ENCODE measurements around the gene ANG.

The ANG gene

GRCh38 chr14:20679907-20680306, 8.7 kb upstream of the ANG start:
- no peaks in the 10 kb centered on the region for H3K27me3 ChIP-seq (ENCODE audit: low read depth, low read length)
- H3K27ac ChIP-seq (ENCODE audit: low read length) = no peak overlapping the region
- peaks cover 9 to 15% of the 10 kb centered on the region in 2 donors for H3K4me1 ChIP-seq (ENCODE audit: control insufficient read depth in 1 of 2, insufficient read depth in 2 of 2, low read length in 2 of 2)
- H3K36me3 ChIP-seq (ENCODE audit: control insufficient read depth in 1 of 2, insufficient read depth in 2 of 2, low read length in 2 of 2) = peaks cover 0 to 4% of the 10 kb centered on the region in 2 donors
- no peak overlapping the region for H3K4me3 ChIP-seq (ENCODE audit: low read depth in 1 of 2, low read length in 2 of 2)
- no peaks in the 10 kb centered on the region for H3K9me3 ChIP-seq (ENCODE audit: control insufficient read depth in 1 of 2, low read length in 2 of 2)

- Histone ChIP-seq H3K27me3 (ENCODE audit: low read depth, low read length) (no peaks in the 10 kb centered on the region), H3K4me3 (ENCODE audit: low read depth in 1 of 2, low read length in 2 of 2) (no peak overlapping the region), H3K27ac (ENCODE audit: low read length) (peak overlapping the region; percentile 5), H3K9me3 (ENCODE audit: control insufficient read depth in 1 of 2, low read length in 2 of 2) (no peaks in the 10 kb centered on the region), H3K4me1 (ENCODE audit: control insufficient read depth in 1 of 2, insufficient read depth in 2 of 2, low read length in 2 of 2) (peaks cover 12 to 19% of the 10 kb centered on the region in 2 donors), H3K36me3 (ENCODE audit: control insufficient read depth in 1 of 2, insufficient read depth in 2 of 2, low read length in 2 of 2) (peaks cover 0 to 4% of the 10 kb centered on the region in 2 donors)
Observed at GRCh38 chr14:20680363-20680762, 8.2 kb upstream of the ANG start.

GRCh38 chr14:20680843-20681347, 7.7 kb upstream of the ANG start:
- Histone ChIP-seq H3K4me3 (ENCODE audit: low read depth in 1 of 2, low read length in 2 of 2) (peak overlapping the region; percentile 93), H3K4me1 (ENCODE audit: control insufficient read depth in 1 of 2, insufficient read depth in 2 of 2, low read length in 2 of 2) (peaks cover 13 to 22% of the 10 kb centered on the region in 2 donors), H3K36me3 (ENCODE audit: control insufficient read depth in 1 of 2, insufficient read depth in 2 of 2, low read length in 2 of 2) (peaks cover 0 to 4% of the 10 kb centered on the region in 2 donors), H3K27ac (ENCODE audit: low read length) (peak overlapping the region; percentile 100), H3K27me3 (ENCODE audit: low read depth, low read length) (no peaks in the 10 kb centered on the region), H3K9me3 (ENCODE audit: control insufficient read depth in 1 of 2, low read length in 2 of 2) (no peaks in the 10 kb centered on the region)

- H3K4me3 ChIP-seq (ENCODE audit: low read depth in 1 of 2, low read length in 2 of 2) = peak overlapping the region; percentile 93
Observed at GRCh38 chr14:20681348-20682126, 7.0 kb upstream of the ANG start.

GRCh38 chr14:20682127-20682434, 6.5 kb upstream of the ANG start:
- Histone ChIP-seq H3K4me1 (ENCODE audit: control insufficient read depth in 1 of 2, insufficient read depth in 2 of 2, low read length in 2 of 2) (peaks cover 19 to 29% of the 10 kb centered on the region in 2 donors), H3K27ac (ENCODE audit: low read length) (peak overlapping the region; percentile 100), H3K9me3 (ENCODE audit: control insufficient read depth in 1 of 2, low read length in 2 of 2) (no peaks in the 10 kb centered on the region), H3K27me3 (ENCODE audit: low read depth, low read length) (no peaks in the 10 kb centered on the region), H3K4me3 (ENCODE audit: low read depth in 1 of 2, low read length in 2 of 2) (peak overlapping the region; percentile 93), H3K36me3 (ENCODE audit: control insufficient read depth in 1 of 2, insufficient read depth in 2 of 2, low read length in 2 of 2) (peaks cover 0 to 4% of the 10 kb centered on the region in 2 donors)

More at GRCh38 chr14:20681348-20682126, 7.0 kb upstream of the ANG start:
- H3K4me1 ChIP-seq (ENCODE audit: control insufficient read depth in 1 of 2, insufficient read depth in 2 of 2, low read length in 2 of 2) = peaks cover 19 to 23% of the 10 kb centered on the region in 2 donors
- H3K27ac ChIP-seq (ENCODE audit: low read length) = peak overlapping the region; percentile 100
- H3K9me3 ChIP-seq (ENCODE audit: control insufficient read depth in 1 of 2, low read length in 2 of 2) = no peaks in the 10 kb centered on the region
- H3K36me3 ChIP-seq (ENCODE audit: control insufficient read depth in 1 of 2, insufficient read depth in 2 of 2, low read length in 2 of 2) = peaks cover 0 to 4% of the 10 kb centered on the region in 2 donors
- no peaks in the 10 kb centered on the region for H3K27me3 ChIP-seq (ENCODE audit: low read depth, low read length)

- no peaks in the 10 kb centered on the region for H3K27me3 ChIP-seq (ENCODE audit: low read depth, low read length)
- peak overlapping the region; percentile 93 for H3K4me3 ChIP-seq (ENCODE audit: low read depth in 1 of 2, low read length in 2 of 2)
- no peaks in the 10 kb centered on the region for H3K9me3 ChIP-seq (ENCODE audit: control insufficient read depth in 1 of 2, low read length in 2 of 2)
- peaks cover 19 to 33% of the 10 kb centered on the region in 2 donors for H3K4me1 ChIP-seq (ENCODE audit: control insufficient read depth in 1 of 2, insufficient read depth in 2 of 2, low read length in 2 of 2)
- peak overlapping the region; percentile 100 for H3K27ac ChIP-seq (ENCODE audit: low read length)
- peaks cover 0 to 4% of the 10 kb centered on the region in 2 donors for H3K36me3 ChIP-seq (ENCODE audit: control insufficient read depth in 1 of 2, insufficient read depth in 2 of 2, low read length in 2 of 2)
Observed at GRCh38 chr14:20682435-20683124, 6.0 kb upstream of the ANG start.

- Histone ChIP-seq H3K9me3 (ENCODE audit: control insufficient read depth in 1 of 2, low read length in 2 of 2) (no peaks in the 10 kb centered on the region), H3K4me3 (ENCODE audit: low read depth in 1 of 2, low read length in 2 of 2) (peak overlapping the region; percentile 93), H3K36me3 (ENCODE audit: control insufficient read depth in 1 of 2, insufficient read depth in 2 of 2, low read length in 2 of 2) (peaks cover 0 to 4% of the 10 kb centered on the region in 2 donors), H3K27ac (ENCODE audit: low read length) (peak overlapping the region; percentile 100), H3K4me1 (ENCODE audit: control insufficient read depth in 1 of 2, insufficient read depth in 2 of 2, low read length in 2 of 2) (peaks cover 21 to 33% of the 10 kb centered on the region in 2 donors), H3K27me3 (ENCODE audit: low read depth, low read length) (no peaks in the 10 kb centered on the region)
Observed at GRCh38 chr14:20683125-20683890, 5.3 kb upstream of the ANG start.

- H3K4me3 ChIP-seq (ENCODE audit: low read depth in 1 of 2, low read length in 2 of 2) = peak within 1 kb of the TSS; percentile 93
- peaks cover 0 to 4% of the 10 kb centered on the region in 2 donors for H3K36me3 ChIP-seq (ENCODE audit: control insufficient read depth in 1 of 2, insufficient read depth in 2 of 2, low read length in 2 of 2)
- peaks cover 24 to 33% of the 10 kb centered on the region in 2 donors for H3K4me1 ChIP-seq (ENCODE audit: control insufficient read depth in 1 of 2, insufficient read depth in 2 of 2, low read length in 2 of 2)
- no peaks in the 10 kb centered on the region for H3K27me3 ChIP-seq (ENCODE audit: low read depth, low read length)
- H3K27ac ChIP-seq (ENCODE audit: low read length) = peak within 1 kb of the TSS; percentile 100
- no peaks in the 10 kb centered on the region for H3K9me3 ChIP-seq (ENCODE audit: control insufficient read depth in 1 of 2, low read length in 2 of 2)
Observed at GRCh38 chr14:20683891-20684661, 4.5 kb upstream of the ANG start, which contains the start of gene RNASE4. Gene RNASE4, plus strand, starts transcription at chr14:20684560. Its CDS starts 14,812 bp downstream, at chr14:20699372.

- peaks cover 0 to 4% of the 10 kb centered on the region in 2 donors for H3K36me3 ChIP-seq (ENCODE audit: control insufficient read depth in 1 of 2, insufficient read depth in 2 of 2, low read length in 2 of 2)
- peak overlapping the region; percentile 93 for H3K4me3 ChIP-seq (ENCODE audit: low read depth in 1 of 2, low read length in 2 of 2)
- no peaks in the 10 kb centered on the region for H3K27me3 ChIP-seq (ENCODE audit: low read depth, low read length)
- peaks cover 24 to 33% of the 10 kb centered on the region in 2 donors for H3K4me1 ChIP-seq (ENCODE audit: control insufficient read depth in 1 of 2, insufficient read depth in 2 of 2, low read length in 2 of 2)
- H3K27ac ChIP-seq (ENCODE audit: low read length) = peak overlapping the region; percentile 100
- H3K9me3 ChIP-seq (ENCODE audit: control insufficient read depth in 1 of 2, low read length in 2 of 2) = no peaks in the 10 kb centered on the region
Observed at GRCh38 chr14:20684662-20685456, 3.7 kb upstream of the ANG start.

Measured in muscle layer of duodenum (tissue), 2 donors.